ENCODE measurements around the gene CXXC1. TPM values are rescaled to one million over a fixed set of nuclear protein-coding genes. Genes with fewer than 3 reads are reported as not detected.
A peak's percentile ranks its signal among the peaks of the same experiment; 100 is the strongest.

Gene CXXC1
- polyA plus RNA-seq, 1 donor (not counting 4 experiments of a cell fraction or from before 2014, with no cell fraction given) = 33.6 TPM

DNA sequence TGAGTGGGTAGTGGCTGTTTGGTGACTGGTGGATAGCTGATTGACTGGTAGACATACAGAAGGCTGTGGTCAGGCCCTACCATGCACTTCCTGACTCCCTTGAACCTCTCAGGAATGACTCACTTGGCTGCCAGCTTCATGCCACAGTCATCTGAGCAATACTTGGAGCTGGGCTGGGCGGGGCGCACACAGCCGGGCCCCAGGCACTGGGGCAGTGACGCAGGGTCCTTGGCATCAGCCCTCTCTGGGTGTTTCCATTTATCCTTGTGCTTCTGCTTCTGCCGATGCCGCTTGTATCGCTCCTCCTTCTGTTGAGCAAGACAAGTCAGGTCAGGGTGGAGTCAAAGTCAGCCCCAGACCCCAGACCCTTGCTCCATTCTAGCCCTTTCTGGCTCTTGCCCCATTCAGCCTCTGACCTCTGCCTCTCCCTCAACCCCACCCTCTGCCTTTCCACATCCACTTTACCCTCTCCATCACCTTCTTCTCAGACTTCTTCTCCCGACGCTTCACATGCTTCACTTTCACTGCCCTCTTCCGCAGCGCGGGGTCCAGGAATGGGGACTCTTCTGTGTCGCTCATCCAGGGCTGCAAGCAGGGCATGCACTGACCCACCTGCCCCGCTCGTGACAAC is 3.1 kb downstream of the CXXC1 start:
- Histone ChIP-seq H3K4me1 (ENCODE audit: control insufficient read depth, extremely low read depth, insufficient read depth, low read length) (peaks cover 42% of the 10 kb centered on the region), H3K4me3 (ENCODE audit: control insufficient read depth in 2 of 3, extremely low read depth in 1 of 3, insufficient read depth in 2 of 3, low read depth in 1 of 3, low read length in 3 of 3) (no peak overlapping the region), H3K4me2 (ENCODE audit: control insufficient read depth, extremely low read depth, insufficient read depth, low read depth, low read length) (peak overlapping the region; percentile 32), H4K20me1 (ENCODE audit: control insufficient read depth, extremely low read depth, insufficient read depth, low read length) (no peaks in the 10 kb centered on the region), H3K27me3 (ENCODE audit: control insufficient read depth, extremely low read depth, insufficient read depth, low read length) (no peaks in the 10 kb centered on the region), H3K9me1 (ENCODE audit: control insufficient read depth, extremely low read depth, insufficient read depth, low read length) (peaks cover 3% of the 10 kb centered on the region), H3K9me3 (ENCODE audit: control insufficient read depth, low read depth, low read length) (no peaks in the 10 kb centered on the region), H3K9ac (ENCODE audit: control insufficient read depth, extremely low read depth, insufficient read depth, low read length) (peak overlapping the region; percentile 22), H2AFZ (ENCODE audit: control insufficient read depth, low read length) (no peak overlapping the region), H3K27ac (ENCODE audit: control insufficient read depth, insufficient read depth, low read length) (peak overlapping the region; percentile 61), H3K79me2 (ENCODE audit: control insufficient read depth, insufficient read depth, low read length) (peaks cover 52% of the 10 kb centered on the region), H3K36me3 (ENCODE audit: control insufficient read depth in 2 of 2, extremely low read depth in 1 of 2, insufficient read depth in 2 of 2, low read length in 2 of 2) (peaks cover 19 to 40% of the 10 kb centered on the region in 2 experiments)
- DNase-seq (ENCODE audit: low read depth, low spot score) = no peak
- FAIRE-seq = peak; percentile 90
- dilution Hi-C loops (cut with MboI; ENCODE audit: extremely low pct_ligation_motif_present, low sequenced_read_pairs) = no loop called here
- TF ChIP-seq, protein P1, sequence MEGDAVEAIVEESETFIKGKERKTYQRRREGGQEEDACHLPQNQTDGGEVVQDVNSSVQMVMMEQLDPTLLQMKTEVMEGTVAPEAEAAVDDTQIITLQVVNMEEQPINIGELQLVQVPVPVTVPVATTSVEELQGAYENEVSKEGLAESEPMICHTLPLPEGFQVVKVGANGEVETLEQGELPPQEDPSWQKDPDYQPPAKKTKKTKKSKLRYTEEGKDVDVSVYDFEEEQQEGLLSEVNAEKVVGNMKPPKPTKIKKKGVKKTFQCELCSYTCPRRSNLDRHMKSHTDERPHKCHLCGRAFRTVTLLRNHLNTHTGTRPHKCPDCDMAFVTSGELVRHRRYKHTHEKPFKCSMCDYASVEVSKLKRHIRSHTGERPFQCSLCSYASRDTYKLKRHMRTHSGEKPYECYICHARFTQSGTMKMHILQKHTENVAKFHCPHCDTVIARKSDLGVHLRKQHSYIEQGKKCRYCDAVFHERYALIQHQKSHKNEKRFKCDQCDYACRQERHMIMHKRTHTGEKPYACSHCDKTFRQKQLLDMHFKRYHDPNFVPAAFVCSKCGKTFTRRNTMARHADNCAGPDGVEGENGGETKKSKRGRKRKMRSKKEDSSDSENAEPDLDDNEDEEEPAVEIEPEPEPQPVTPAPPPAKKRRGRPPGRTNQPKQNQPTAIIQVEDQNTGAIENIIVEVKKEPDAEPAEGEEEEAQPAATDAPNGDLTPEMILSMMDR (optimal IDR thresholded peaks at IDR 0.05 in 1 of 3, IDR thresholded peaks at IDR 0.05 in 1 of 3, conservative IDR thresholded peaks at IDR 0.05 in 1 of 3; ENCODE audit: extremely low read depth in 1 of 3, insufficient read depth in 2 of 3, low read length in 3 of 3) = no peak
- no peak for TF ChIP-seq EZH2 (IDR thresholded peaks at IDR 0.05; ENCODE audit: low read length)

DNA sequence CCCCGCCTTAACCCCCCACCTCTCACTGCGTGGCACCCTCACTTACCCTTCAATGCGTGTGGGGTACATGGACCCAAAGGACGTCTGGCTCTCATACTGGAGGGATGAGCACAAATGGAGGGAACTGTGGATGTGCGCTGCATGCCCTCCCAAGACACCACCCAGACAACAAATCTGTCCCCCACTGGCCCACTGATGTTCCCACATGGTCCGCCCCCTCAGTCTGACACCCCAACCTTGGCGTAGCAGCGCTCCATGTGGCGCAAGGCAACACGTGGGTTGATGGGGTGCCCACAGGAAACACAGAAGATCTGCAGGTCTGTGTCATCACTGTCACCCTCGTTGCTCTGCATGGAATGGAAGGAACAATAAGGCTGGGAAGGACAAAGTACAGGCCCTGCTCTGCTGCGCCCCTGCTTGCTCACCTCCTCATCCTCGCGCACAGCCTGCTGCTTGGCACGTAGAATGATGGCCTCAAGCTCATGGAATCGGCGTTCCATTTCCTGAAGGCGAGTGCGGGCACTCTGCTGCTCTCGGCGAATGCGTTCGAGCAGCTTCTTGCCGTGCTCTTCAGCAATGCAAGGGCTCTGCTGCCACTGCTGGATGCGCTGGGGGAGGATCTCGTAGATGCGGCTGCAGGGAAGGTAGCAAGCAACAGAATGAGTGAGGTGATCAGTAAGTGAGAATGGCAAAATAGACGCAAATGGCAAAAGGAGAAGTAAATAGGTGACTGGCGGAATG is 3.9 kb downstream of the CXXC1 start:
- dilution Hi-C loops (cut with MboI; ENCODE audit: extremely low pct_ligation_motif_present, low sequenced_read_pairs) = no loop called here
- Histone ChIP-seq H3K27me3 (ENCODE audit: control insufficient read depth, extremely low read depth, insufficient read depth, low read length) (no peaks in the 10 kb centered on the region), H3K79me2 (ENCODE audit: control insufficient read depth, insufficient read depth, low read length) (peaks cover 59% of the 10 kb centered on the region), H3K9ac (ENCODE audit: control insufficient read depth, extremely low read depth, insufficient read depth, low read length) (no peak overlapping the region), H3K4me2 (ENCODE audit: control insufficient read depth, extremely low read depth, insufficient read depth, low read depth, low read length) (peak overlapping the region; percentile 3), H4K20me1 (ENCODE audit: control insufficient read depth, extremely low read depth, insufficient read depth, low read length) (no peaks in the 10 kb centered on the region), H3K36me3 (ENCODE audit: control insufficient read depth in 2 of 2, extremely low read depth in 1 of 2, insufficient read depth in 2 of 2, low read length in 2 of 2) (peaks cover 19 to 46% of the 10 kb centered on the region in 2 experiments), H3K9me3 (ENCODE audit: control insufficient read depth, low read depth, low read length) (no peaks in the 10 kb centered on the region), H3K9me1 (ENCODE audit: control insufficient read depth, extremely low read depth, insufficient read depth, low read length) (peaks cover 3% of the 10 kb centered on the region), H3K4me1 (ENCODE audit: control insufficient read depth, extremely low read depth, insufficient read depth, low read length) (peaks cover 50% of the 10 kb centered on the region), H3K27ac (ENCODE audit: control insufficient read depth, insufficient read depth, low read length) (peak overlapping the region; percentile 44), H2AFZ (ENCODE audit: control insufficient read depth, low read length) (no peak overlapping the region), H3K4me3 (ENCODE audit: control insufficient read depth in 2 of 3, extremely low read depth in 1 of 3, insufficient read depth in 2 of 3, low read depth in 1 of 3, low read length in 3 of 3) (no peak overlapping the region)
- FAIRE-seq (no peak), DNase-seq (ENCODE audit: low read depth, low spot score) (no peak)
- no peak for TF ChIP-seq EZH2 (IDR thresholded peaks at IDR 0.05; ENCODE audit: low read length)
- TF ChIP-seq, protein P1 (optimal IDR thresholded peaks at IDR 0.05 in 1 of 3, IDR thresholded peaks at IDR 0.05 in 1 of 3, conservative IDR thresholded peaks at IDR 0.05 in 1 of 3; ENCODE audit: extremely low read depth in 1 of 3, insufficient read depth in 2 of 3, low read length in 3 of 3) = no peak

Data from keratinocyte (primary cell).